ENCODE data around the gene ZNF541.
"Not testable (repeated sequence)": the region's sequence is repeated elsewhere in the genome, so short reads cannot be mapped to it uniquely, and the experiment has no call there.

The ZNF541 gene

GRCh38 chr19:47599671-47600245 lies 26.8 kb upstream of the ZNF541 start:
- not testable (repeated sequence) for DNase-seq (ENCODE audit: low read depth, low spot score)

- peak; percentile 58 for DNase-seq (ENCODE audit: low read depth, low spot score)
Observed at GRCh38 chr19:47598407-47599349, 25.7 kb upstream of the ZNF541 start.

- DNase-seq (ENCODE audit: low read depth, low spot score), result no peak
Observed at GRCh38 chr19:47595944-47596343, 23.0 kb upstream of the ZNF541 start.

DNA sequence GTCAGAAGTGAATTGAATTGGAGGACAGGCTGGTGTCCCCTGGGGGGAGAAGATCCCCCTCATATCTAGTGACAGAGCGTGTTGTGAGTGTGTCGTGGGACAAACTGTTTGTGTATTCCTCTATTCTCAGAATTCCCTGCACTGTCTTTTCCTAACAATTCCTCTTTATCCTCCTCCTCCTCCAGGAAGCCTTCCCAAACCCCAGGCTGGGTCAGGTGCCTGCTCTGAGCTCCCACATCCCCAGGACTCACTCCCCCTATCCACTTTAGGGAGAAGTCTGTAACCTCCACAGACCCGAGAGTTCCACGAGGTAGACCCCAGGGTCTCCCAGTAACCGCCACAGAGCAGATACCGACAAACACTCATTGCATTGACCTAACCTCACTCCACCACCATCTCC lies 20.9 kb upstream of the ZNF541 start:
- DNase-seq (ENCODE audit: low read depth, low spot score), result no peak

GRCh38 chr19:47589824-47590223 lies 16.9 kb upstream of the ZNF541 start:
- DNase-seq (ENCODE audit: low read depth, low spot score), result no peak

DNA sequence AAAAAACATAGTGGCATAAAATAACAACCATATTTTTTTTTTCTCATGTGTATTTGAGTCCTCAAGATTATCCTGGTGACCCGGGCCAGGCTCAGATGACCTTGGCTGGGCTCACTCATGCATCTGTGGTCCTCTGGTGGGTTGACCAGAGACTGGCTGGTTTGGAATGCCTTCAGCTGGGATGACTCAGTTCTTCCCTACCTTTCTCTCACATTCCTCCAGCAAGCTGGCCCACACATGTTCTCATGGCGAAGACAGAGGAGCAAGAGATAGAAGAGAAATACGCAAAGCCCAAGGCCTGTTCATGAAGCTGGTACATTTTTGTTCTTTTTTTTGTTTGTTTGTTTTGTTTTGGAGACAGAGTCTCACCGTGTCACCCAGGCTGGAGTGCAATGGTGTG lies 14.3 kb upstream of the ZNF541 start:
- no peak for DNase-seq (ENCODE audit: low read depth, low spot score)

- not testable (repeated sequence) for DNase-seq (ENCODE audit: low read depth, low spot score)
Observed at GRCh38 chr19:47583161-47583560, 10.2 kb upstream of the ZNF541 start.

GRCh38 chr19:47582320-47582909 lies 9.5 kb upstream of the ZNF541 start:
- no peak for DNase-seq (ENCODE audit: low read depth, low spot score)

DNA sequence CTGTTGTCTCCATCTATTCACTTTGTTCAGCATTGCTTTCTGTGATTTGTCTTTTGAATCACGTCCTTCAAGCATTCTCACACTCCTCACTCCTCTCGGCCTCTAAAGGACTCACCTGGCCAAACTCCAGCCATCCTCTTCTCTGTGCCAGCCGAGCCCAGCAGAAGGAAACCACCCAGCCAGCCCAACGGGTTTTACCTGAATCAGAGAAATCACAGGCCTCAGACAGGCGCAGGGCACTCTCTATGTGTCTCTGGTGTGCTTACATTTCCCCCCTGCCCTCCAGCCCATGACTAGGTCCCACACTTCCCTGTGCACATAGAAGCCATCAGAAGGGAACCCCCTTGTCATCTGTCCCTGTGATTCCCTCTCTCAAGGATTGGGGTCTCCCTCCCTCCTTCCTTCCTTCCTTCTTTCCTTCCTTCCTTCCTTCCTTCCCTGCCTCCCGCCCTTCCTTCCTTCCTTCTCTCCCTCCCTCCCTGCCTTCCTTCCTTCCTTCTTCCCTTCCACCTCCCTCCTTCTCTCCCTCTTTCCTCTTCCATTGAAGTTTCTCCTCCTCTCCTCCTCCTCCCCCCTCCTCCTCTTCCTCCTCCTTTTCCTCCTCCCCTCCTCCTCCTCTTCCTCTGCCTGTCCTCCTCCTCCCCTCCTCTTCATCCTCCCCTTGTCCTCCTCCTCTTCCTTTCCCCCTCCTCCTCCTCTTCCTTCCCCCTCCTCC lies 8.8 kb upstream of the ZNF541 start:
- no peak for DNase-seq (ENCODE audit: low read depth, low spot score)

GRCh38 chr19:47580397-47580796 lies 7.4 kb upstream of the ZNF541 start:
- no peak for DNase-seq (ENCODE audit: low read depth, low spot score)

GRCh38 chr19:47572635-47573034 lies 313 bp downstream of the ZNF541 start:
- DNase-seq (ENCODE audit: low read depth, low spot score), result no peak

- no peak for DNase-seq (ENCODE audit: low read depth, low spot score)
Observed at GRCh38 chr19:47569331-47569730, 3.6 kb downstream of the ZNF541 start.

DNA sequence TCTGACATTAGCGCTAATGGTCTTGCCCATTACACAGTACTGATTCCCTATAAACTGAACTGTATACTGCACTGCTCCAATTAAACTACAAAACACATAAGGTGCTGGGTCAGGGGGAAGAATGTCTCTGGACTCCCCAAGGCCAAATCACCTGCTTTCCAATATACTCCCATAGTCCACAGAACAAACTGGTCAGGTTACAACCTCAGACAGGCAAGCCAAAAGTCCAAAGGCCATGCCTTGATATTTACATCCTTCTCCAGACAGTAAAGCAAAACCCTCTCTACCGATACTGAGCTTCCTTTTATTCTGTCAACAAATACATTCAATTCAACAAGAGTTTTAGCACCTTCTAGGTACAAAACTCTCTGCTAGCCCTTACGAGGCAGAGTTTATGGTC lies 8.9 kb downstream of the ZNF541 start:
- DNase-seq (ENCODE audit: low read depth, low spot score), result no peak

DNA sequence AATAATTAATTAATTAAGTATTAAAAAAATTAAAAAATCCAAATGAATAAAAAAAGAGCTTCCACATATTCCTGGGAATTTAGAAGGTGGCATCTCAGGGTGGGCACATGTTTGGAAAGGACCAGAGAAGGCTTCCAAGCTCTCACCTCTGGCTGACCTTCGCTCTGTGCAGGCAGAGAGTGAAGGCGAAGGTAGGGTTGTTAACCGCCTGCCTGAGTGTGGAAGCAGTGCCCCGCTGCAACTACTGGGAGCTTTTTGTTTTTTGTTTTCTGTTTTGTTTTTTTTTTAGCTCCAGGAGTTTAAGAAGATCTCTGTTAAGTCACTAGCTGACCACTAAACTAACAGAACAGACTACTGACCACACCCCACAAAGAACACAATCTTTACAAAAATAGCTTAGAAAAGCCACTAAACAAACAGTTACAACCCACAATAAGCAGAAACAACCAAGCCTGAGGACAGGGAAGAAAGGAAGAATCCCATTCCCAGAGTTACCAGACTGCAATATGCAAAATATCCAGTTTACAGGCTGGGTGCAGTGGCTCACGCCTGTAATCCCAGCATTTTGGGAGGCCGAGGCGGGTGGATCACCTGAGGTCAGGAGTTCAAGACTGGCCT lies 11.4 kb downstream of the ZNF541 start:
- no peak for DNase-seq (ENCODE audit: low read depth, low spot score)

DNA sequence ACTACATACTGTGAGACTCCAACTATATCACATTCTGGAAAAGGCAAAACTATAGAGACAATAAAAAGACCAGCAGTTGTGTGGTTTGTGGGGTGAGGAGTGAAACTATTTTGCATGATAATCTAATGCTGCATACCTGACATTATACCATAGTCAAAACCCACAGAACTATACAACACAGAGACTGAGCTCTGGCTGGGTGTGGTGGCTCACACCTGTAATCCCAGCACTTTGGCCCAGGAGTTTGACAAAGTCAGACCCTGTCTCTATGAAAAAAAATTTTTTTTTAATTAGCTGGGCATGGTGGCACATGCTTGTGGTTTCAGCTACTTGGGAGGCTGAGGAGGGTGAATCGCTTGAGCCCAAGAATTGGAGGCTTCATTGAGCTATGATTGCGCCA lies 11.9 kb downstream of the ZNF541 start:
- DNase-seq (ENCODE audit: low read depth, low spot score), result no peak

GRCh38 chr19:47550129-47550528 lies 22.8 kb downstream of the ZNF541 start:
- DNase-seq (ENCODE audit: low read depth, low spot score), result no peak

GRCh38 chr19:47549261-47549862 lies 23.6 kb downstream of the ZNF541 start:
- no peak for DNase-seq (ENCODE audit: low read depth, low spot score)

DNA sequence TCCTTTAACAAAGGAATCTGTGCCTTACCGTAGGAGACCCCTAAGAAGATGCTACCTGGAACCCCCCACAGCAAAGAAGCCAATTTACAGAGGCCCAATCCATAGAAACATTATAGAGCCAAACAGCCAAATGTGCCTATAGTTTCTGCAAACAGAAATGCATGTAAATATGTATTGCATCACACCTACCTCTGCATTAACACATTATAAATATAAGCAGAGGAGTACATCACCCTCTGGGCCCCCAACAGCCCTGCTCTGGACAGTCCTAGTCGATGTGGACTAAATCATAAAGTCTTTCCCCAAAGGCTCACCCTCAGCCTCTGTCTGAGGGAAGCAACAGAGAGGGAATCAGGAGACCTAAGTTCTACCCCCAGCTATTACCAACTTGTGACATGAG lies 25.7 kb downstream of the ZNF541 start:
- no peak for DNase-seq (ENCODE audit: low read depth, low spot score)

GRCh38 chr19:47545061-47545948 lies 27.6 kb downstream of the ZNF541 start:
- no peak for DNase-seq (ENCODE audit: low read depth, low spot score)

- DNase-seq (ENCODE audit: low read depth, low spot score), result no peak
Observed at GRCh38 chr19:47544476-47544875, 28.5 kb downstream of the ZNF541 start.

All from brain pericyte (primary cell).